Measurements from ENCODE around the gene RPL13.

RPL13 gene

GRCh38 chr16:89613231-89613953 lies 52.9 kb downstream of the RPL13 start, which contains the start of gene DPEP1:
Gene DPEP1 (plus strand): TSS chr16:89613642. CDS start chr16:89630411, 16,769 bp downstream.
- in situ Hi-C loops (cut with HindIII; ENCODE audit: low sequenced_read_pairs): no loop called here

- in situ Hi-C loops (cut with HindIII; ENCODE audit: low sequenced_read_pairs): no loop called here
These were observed 53.5 kb downstream of the RPL13 start for GRCh38 chr16:89613954-89614459.

All from endothelial cell of hepatic sinusoid (primary cell).